Glomerular visceral epithelial cell (primary cell): ENCODE measurements around the gene FSD1.
"Not testable (repeated sequence)": the region's sequence is repeated elsewhere in the genome, so short reads cannot be mapped to it uniquely, and the experiment has no call there.

Experiments used
- DNase-seq: peaks from one replicate; pipeline ENCODE4 v3.0.0-alpha.2; 2016; ENCODE audit errors: extremely low spot score

Gene FSD1

DNA sequence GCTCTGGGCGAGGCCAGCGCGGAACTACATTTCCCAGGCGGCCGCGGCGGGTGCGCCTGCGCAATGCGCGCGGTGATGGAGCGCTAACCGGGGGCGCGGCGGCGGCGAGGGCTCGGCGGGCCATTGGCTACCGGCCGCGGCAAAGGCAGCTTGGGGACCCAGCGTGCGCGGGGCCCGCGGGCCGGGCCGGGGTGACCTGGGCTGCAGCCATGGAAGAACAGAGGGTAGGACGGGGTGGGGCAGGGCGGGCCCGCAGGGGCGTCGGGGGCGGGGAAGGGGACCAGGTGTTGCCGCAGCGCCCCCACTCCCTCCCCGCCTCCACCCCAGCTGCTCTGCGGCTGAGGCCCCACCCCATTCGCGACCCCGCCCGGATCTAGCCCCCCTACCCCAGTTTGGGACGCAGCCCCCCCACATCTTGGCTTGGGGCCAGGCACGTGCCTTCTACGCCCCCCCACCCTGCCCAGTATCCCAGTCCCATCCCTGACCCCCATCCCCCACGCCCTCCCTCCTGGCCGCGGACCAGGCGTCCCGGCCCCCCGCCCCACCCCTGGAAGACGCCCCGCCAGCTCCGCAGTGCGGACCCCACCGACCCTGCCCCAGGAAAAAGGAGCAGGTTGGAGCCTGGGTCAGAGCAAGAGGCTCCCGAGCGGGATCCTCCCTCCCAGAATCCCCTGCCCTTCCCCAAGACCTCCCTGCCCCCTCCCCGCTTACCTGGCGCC is at the start of gene FSD1:
FSD1 (plus strand) TSS at position 61 of the 719 bp plus-strand sequence; CDS start at position 210, 149 bp downstream.
- peak; percentile 74 for DNase-seq

DNA sequence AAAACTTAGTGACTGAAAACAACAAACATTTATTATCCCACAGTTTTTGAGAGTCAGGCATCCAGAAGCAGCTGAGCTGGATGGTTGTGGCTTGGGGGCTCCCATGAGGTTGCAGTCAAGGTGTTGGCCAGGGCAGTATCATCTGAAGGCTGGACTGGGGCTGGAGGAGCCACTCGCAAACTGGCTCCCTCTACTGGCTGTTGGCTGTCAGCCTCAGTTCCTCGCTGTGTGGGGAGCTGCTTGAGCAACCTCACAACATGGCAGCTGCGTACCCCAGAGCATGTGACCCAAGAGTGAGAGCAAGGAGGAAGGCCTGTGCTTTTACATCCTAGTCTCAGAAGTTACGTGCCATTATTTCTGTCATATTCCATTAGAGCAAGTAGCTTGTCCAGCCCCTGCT is 47.8 kb upstream of the FSD1 start:
- no peak for DNase-seq

DNA sequence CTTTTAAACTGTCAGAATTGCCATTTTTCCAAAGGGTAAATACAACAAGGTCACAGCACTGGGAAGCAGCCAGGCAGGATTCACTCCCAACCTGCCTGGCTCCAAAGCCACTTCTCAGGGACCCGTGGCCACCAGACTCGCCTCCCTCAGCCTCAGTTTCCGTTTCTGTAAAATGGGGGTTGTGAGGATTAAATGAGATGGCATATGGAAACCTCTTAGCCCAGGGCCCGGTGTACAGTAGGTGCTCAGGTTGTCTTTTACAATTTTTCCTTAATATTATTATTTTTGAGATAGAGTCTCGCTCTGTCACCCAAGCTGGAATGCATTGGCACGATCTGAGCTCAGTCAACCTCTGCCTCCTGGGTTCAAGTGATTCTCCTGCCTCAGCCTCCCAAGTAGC is 47.4 kb upstream of the FSD1 start:
- no peak for DNase-seq

DNA sequence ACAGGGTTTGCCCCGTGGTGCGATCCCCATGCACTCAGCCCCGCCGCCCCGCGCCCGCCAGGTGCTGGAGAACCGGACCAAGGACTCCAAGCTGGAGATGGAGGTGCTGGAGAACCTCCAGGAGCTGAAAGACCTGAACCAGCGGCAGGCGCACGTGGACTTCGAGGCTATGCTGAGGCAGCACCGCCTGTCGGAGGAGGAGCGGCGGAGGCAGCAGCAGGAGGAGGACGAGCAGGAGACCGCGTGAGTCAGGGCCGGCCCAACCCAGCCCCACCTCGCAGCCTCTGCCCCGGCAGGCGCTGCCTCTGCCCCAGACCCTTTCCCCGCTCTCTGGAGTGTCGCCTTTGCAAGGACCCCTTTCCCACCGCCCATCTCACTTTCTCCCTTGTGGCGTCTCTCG is 46.2 kb upstream of the FSD1 start:
- DNase-seq, result no peak

DNA sequence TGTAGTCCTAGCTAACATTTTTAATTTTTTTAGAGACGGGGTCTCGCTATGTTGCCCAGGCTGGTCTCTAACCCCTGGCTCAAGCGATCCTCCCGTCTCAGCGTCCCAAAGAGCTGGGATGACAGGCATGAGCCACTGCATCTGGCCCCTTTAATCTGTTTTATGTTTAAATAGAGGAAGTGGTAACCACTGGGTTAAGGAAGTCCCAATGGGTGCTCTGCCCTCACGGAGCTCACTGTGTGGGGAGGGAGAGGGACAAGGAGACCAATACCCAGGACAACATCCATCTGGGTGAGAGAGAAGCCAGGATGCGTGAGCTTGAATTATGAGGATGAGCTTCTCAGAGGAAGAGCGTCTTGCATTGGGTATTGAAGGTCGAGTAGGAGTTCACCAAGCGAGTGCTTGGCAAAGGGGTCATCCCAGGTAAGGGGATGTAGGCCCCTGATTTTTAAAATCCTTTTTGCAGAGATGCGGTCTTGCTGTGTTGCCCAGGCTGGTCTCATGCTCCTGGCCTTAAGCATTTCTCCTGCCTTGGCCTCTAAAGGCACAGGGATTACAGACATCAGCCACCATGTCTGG is 43.7 kb upstream of the FSD1 start:
- no peak for DNase-seq

DNA sequence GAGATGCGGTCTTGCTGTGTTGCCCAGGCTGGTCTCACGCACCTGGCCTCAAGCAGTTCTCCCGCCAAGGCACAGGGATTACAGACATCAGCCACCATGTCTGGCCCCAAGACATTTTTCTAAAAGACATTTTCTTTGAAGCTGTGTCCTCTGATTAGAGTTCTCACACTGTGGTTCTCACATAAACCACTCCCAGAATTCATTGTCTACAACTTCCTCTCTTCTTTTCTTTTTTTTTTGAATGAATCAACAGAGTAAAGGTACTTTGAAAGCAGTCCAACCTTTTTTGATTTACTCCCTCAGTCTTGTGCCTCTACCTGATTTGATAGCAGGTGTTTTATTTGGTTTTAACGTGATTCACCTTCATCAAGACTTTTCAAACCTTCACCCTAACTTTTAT is 39.6 kb upstream of the FSD1 start:
- DNase-seq, result no peak

DNA sequence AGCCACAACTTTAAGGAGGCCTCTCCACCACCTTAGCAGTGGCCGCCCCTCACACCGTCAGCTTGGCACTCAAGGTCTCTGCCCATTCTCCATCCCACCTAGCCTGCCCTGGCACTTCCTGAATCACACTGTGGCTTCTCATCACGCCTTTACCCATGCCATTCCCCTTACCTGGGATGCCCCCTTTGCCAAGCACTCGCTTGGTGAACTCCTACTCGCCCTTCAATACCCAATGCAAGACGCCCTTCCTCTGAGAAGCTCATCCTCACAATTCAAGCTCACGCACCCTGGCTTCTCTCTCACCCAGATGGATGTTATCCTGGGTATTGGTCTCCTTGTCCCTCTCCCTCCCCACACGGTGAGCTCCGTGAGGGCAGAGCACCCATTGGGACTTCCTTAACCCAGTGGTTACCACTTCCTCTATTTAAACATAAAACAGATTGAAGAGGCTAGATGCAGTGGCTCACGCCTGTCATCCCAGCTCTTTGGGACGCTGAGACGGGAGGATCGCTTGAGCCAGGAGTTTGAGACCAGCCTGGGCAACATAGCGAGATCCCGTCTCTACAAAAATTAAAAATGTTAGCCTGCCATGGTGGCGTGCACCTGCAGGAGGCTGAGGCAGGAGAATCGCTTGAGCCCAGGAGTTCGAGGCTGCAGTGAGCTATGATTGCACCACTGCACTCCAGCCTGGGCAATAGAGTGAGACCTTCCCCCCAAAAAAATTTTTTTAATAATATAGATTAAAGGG is 38.0 kb upstream of the FSD1 start:
- DNase-seq, result no peak

DNA sequence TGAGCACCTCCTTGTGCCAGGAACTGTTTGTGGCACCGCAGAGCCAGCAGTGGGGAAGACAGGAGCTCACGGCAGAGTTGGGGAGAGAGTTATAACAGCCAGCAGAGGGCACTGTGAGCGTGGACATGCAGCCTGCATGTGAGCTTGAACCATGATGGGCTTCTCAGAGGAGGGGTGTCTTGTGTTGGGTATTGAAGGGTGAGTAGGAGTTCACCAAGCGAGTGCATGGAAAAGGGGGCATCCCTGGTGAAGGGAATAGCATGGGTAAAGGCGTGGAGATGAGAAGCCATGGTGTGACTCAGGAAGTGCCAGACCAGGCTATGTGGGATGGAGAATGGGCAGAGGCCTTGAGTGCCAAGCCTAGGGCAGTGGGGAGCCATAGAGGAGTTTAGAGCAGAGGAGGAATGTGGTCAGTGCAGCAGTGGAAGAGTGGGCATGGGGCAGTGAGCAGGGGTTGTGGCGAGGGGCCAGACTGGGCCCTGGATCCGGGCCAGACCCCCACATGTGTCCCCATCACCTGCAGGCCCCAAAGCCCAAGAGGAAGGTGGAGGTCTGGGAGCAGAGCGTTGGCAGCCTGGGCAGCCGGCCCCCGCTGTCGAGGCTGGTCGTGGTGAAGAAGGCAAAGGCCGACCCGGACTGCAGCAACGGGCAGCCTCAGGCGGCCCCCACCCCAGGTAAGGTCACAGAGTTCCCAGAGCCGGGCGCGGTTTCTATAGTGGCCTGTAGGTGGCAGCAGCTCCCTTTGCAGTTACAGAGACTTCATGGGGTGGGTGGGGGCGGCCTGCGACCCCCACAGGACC is 37.1 kb upstream of the FSD1 start:
- peak; percentile 61 for DNase-seq

DNA sequence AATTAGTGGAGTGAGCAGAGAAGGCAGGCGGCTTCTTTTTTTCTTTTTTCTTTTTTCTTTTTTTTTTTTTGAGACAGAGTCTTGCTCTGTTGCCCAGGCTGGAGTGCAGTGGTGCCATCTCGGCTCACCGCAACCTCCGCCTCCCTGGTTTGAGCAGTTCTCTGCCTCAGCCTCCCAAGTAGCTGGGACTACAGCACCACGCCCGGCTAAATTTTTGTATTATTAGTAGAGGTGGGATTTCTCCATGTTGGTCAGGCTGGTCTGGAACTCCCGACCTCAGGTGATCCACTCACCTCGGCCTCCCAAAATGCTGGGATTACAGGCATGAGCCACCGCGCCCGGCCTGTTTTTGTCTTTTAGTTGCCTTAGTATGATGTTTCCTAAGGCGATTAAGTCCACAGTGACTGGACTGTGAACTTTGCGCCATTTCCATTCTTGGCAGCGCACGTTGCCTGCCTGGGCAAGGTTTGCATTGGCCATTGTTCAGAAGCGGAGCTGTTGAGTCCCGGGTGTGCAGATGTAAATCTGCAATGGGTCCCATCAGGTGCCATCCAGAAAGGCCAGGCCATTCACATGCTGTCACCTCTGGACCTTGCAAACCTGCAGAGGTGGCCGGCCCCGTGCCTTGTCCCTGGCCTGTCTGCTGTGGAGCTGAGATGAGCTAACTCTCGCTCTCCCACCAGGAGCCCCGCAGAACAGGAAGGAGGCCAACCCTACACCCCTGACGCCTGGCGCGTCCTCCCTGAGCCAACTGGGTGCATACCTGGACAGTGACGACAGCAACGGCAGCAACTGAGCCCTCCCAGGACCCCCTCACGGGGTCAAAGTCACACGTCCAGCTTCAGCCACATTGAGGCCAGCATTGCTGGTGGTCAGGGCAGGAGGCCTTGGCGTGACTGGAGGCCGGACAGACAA is 36.2 kb upstream of the FSD1 start:
- DNase-seq, result no peak

DNA sequence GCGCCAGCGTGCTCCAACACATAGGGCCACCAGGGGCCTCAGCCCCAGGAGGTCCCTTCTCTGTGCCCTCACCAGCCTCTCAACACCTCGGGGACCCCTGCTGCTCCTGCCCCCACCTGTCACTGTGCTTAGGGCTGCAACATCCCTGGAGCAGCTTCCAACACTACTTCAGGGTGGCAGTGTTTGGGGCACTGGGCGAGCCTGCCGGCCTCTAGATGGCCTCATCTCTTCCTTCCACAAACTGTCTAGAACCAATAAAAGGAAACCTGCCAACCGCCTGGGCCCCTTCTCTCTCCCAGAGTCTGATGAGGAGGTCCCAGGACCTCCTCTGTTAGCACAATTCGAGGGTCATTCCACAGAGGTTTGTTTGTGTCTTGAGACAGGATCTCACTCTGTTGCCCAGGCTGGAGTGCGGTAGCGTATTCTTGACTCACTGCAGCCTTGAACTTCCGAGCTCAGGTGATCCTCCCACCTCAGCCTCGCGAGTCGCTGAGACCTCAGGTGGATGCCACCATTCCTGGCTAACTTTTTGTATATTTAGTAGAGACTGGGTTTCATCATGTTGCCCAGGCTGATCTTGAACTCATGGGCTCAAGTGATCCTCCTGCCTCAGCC is 35.5 kb upstream of the FSD1 start:
- no peak for DNase-seq

DNA sequence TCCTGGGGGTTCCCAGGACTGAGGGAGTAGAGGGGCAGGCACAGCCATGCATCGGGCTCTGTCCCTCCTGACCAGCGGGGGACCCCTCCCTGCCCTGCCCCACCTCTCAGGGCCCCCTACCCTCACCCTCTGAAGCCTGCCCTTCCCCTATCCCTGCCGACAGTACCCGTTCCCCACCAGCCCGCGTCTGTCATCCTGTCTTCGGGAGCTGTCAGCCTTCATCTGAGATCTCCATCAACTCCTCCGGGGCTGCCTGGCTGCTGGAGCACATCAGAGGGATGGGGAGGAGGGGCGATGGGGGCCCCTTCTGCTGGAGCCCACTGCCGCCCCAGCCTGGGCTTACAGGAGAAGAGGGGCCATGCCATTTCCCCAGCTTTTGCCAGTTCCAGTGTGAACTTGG is 31.5 kb upstream of the FSD1 start:
- DNase-seq, result no peak

DNA sequence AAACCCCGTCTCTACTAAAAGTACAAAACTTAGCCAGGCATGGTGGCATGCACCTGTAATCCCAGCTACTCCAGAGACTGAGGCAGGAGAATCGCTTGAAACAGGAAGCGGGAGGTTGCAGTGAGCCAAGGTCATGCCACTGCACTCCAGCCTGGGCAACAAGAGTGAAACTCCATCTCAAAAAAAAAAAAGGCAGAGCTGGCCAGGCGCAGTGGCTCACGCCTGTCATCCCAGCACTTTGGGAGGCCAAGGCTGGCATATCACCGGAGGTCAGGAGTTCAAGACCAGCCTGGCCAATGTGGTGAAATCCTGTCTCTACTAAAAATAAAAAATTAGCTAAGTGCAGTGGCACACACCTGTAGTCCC is 30.1 kb upstream of the FSD1 start:
- not testable (repeated sequence) for DNase-seq

DNA sequence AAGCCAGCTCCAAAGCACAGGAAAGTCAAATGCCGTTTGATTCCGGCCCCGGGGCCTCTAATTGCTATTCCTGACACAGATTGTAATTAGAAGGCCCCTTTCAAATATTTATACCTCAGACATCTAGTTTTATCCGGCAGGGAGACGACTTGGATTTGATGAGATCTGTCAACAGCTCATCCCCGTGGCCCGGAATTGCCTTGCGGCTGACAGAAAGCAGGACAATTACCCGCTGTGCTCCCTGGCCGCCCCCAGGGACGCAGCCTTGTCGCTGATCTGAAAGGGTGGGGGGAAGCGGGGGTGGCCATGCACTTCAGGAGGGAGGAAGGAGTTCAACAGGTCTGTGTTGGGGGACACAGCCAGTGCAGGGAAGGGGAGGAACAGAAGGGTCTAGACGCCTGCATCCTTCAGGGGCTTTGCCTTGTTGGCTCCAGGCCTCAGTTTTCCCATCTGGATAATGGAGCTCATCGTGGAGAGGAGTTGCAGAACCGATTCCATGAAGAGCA is 27.2 kb upstream of the FSD1 start:
- DNase-seq, result no peak

DNA sequence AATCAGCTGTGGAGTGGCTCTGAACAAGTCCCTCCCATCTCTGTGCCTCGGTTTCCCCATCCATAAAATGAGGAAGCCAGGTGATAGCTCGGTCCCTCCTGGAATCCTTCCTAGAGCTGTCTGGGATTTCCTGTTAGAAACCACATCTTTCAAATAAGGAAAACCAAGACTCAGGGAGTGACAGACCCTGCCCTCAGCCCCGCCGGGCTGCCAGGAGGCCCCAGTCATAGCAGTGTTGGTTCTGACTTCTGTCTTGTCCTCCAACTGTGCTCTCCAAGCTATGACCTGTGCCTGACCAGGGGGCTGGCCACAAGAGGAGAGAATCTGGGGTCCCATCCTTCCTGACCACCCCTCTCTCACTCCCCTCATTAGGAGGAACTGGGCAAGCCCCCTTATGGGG is 26.4 kb upstream of the FSD1 start:
- DNase-seq, result no peak

DNA sequence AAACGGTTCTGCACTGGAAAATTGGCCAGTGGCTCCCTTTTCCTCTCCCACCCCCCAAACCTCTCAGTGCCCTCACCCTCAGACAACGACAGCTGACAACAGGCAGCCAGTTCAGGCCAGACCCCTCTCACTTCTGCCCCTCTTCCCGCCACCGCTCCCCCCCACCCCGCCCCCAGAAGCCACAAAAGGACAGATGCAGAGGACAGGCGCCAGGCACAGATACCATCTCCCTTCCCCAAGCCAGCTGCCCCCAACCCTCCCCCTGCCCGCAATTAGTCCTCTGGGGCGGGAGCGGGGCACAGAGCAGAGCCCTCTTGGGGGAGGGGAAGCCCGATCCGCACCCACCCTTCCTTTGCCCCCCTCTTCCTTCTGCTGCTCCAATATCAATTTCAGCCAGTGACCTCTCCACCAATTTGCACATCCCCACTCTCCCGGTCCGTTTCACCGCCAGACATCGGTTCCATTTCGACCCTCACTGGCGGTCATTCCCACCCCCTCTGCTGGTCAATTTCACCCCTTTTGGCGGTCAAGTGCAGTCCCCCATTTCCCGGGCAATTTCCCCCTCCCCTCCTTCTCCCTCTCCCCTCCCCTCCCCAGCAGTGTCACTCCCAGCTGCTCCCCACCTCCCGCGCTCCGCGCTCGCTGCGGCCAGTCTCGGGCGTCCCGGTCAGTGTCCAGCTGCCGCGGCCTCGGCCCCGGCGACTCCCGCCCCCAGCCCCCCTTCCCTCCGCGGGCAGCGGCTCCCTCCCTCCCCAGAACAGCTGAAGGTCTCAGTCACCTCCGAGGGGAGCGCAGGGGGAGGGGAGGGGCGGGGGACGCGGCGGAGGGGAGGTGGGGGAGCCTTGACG is 25.8 kb upstream of the FSD1 start, which contains the start of gene SHD:
SHD (plus strand) TSS at position 848 of the 848 bp plus-strand sequence. CDS start 798 bp downstream, outside the sequence.
- DNase-seq, result no peak

DNA sequence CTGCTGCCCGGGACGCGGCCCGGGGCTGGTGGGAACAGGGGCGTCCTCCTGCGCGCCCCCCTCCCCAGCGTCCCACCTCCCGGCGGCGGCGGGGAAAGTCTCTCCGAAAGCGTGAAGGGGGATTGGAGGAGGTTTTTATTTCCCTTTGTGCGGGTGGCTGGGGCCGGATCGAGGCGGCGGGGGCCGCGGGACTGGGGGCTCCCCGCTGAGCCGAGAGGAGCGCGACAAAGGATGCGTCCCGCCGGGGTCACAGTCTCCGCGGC is 25.2 kb upstream of the FSD1 start:
- DNase-seq, result no peak

DNA sequence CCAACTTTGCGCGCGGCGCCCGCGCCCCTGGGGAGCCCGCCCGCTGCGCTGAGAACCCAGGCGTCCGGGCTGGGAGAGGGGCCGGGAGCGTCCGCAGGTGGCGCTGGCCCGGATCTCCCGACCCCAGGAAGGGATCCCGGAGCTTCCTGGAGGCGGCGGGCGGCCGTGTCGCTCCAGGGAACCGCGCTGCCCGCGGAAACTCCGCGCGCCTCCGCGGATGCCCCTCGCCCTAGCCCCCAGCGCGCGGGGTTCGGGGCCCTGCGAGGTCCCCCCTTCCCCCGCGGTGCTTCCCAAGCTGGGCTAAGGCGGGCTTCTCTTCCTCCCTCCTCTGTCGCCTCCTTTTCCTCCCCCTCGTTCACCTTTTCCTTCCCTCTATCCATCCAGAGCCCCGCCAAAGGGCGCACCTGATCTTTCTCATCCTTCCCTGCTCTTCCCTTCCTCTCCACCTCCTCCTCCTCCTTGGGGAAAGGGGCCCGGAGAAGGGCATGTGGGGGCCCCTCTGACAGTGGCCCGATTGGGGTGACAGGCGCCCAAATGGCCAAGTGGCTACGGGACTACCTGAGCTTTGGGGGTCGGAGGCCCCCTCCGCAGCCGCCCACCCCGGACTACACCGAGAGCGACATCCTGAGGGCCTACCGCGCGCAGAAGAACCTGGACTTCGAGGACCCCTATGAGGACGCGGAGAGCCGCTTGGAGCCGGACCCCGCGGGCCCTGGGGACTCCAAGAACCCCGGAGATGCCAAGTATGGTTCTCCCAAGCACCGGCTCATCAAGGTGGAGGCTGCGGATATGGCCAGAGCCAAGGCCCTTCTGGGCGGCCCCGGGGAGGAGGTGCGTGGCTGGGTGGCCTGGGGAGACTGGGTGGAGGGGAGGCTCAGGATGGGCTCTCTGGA is 24.6 kb upstream of the FSD1 start:
- no peak for DNase-seq

DNA sequence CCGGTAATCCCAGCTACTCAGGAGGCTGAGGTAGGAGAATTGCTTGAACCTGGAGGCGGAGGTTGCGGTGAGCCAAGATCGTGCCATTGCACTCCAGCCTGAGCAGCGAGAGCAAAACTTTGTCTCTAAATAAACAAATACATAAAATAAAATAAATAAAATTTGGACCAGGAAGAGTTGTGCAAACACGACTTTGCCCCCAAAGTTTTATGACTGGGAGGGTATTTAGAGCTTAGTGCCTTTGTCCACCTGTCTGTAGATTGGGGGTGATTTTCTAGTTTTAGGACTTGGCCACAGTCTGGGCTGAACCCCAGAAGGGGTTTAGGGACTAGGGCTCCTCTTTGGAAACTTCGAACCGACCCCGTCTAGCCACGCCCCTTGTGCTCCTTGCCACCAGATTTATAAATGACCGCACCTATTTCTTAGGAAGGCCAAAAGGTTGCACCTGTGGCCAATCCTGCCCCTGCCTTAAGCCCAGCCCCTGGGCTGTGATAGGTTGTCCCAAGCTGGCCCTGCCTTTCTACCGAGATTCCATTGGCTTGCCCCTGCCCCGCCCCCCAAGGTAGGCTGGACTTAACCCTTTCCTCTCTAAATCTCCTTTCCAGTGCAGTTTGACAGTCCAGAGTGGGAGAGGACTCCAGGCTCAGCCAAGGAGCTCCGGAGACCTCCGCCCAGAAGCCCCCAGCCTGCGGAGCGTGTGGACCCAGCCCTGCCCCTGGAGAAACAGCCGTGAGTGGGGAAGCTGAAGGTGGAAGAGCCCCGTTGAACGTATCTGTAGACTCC is 20.0 kb upstream of the FSD1 start:
- peak; percentile 18 for DNase-seq
